ENCODE measurements around the gene PFKL. TPM values are rescaled to one million over a fixed set of nuclear protein-coding genes. Genes with fewer than 3 reads are reported as not detected.

The PFKL gene
- total RNA-seq, 1 donor from 2014 or later: 138 TPM

- H3K4me1 Mint-ChIP-seq (ENCODE audit: unreplicated experiment): peaks cover 4% of the 10 kb centered on the region
- peaks cover 3% of the 10 kb centered on the region for H3K27me3 Mint-ChIP-seq (ENCODE audit: unreplicated experiment)
- no peak overlapping the region for H3K27ac Mint-ChIP-seq (ENCODE audit: unreplicated experiment)
- no peaks in the 10 kb centered on the region for H3K9me3 Mint-ChIP-seq (ENCODE audit: unreplicated experiment)
- TF ChIP-seq CTCF (IDR thresholded peaks at IDR 0.05): no peak
- DNase-seq (ENCODE audit: extremely low spot score, unreplicated experiment): no peak
- no peak overlapping the region for H3K4me3 Mint-ChIP-seq (ENCODE audit: unreplicated experiment)
- H3K36me3 Mint-ChIP-seq (ENCODE audit: unreplicated experiment): no peaks in the 10 kb centered on the region
These were observed 11.4 kb upstream of the PFKL start for GRCh38 chr21:44288251-44289110.

- TF ChIP-seq CTCF (IDR thresholded peaks at IDR 0.05): no peak
- no peak for DNase-seq (ENCODE audit: extremely low spot score, unreplicated experiment)
- Mint-ChIP-seq H3K4me3 (ENCODE audit: unreplicated experiment) (no peak overlapping the region), H3K27me3 (ENCODE audit: unreplicated experiment) (peaks cover 3% of the 10 kb centered on the region), H3K27ac (ENCODE audit: unreplicated experiment) (no peak overlapping the region), H3K36me3 (ENCODE audit: unreplicated experiment) (no peaks in the 10 kb centered on the region), H3K4me1 (ENCODE audit: unreplicated experiment) (peaks cover 4% of the 10 kb centered on the region), H3K9me3 (ENCODE audit: unreplicated experiment) (no peaks in the 10 kb centered on the region)
These were observed 10.4 kb upstream of the PFKL start for GRCh38 chr21:44289381-44290010.

DNA sequence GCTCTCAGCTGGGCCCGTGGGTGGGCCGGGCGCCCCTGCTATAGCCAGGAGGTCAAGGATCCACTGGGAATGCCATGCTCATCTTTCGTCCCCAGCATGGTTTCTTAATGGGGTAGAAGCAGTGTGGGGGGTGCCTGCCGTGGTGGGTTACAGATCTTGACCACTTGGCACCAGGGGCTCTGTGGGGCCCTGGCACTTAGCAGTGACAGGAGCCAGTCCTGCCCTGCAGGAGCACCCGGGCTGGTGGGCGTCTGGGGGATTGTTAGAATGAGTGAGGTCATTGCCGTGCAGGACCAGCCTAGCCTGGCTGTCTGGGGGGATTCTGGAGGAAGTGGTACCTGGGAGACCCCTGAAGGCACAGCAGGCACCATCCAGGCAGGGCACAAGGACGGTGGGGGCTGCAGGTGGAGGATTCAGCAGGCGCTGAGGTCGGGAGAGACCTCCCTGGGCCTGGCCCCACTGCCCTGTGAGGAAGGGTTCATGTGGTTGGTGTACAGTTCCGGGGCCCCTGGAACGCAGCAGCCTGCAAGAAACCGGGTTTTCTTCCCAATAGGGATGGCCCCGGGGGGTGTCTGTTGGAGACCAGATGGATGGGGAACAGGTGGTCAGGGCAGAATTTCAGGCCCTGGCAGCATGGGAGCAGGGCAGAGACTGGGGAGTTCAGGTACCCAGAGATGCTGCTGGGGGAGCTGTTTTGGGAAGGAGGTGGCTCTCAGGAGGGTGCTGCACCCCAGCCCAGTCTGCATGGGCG lies 9.4 kb upstream of the PFKL start:
- Mint-ChIP-seq H3K9me3 (ENCODE audit: unreplicated experiment) (no peaks in the 10 kb centered on the region), H3K36me3 (ENCODE audit: unreplicated experiment) (no peaks in the 10 kb centered on the region), H3K27ac (ENCODE audit: unreplicated experiment) (no peak overlapping the region), H3K4me1 (ENCODE audit: unreplicated experiment) (peaks cover 14% of the 10 kb centered on the region), H3K27me3 (ENCODE audit: unreplicated experiment) (peaks cover 3% of the 10 kb centered on the region), H3K4me3 (ENCODE audit: unreplicated experiment) (no peak overlapping the region)
- no peak for TF ChIP-seq CTCF (IDR thresholded peaks at IDR 0.05)
- no peak for DNase-seq (ENCODE audit: extremely low spot score, unreplicated experiment)

DNA sequence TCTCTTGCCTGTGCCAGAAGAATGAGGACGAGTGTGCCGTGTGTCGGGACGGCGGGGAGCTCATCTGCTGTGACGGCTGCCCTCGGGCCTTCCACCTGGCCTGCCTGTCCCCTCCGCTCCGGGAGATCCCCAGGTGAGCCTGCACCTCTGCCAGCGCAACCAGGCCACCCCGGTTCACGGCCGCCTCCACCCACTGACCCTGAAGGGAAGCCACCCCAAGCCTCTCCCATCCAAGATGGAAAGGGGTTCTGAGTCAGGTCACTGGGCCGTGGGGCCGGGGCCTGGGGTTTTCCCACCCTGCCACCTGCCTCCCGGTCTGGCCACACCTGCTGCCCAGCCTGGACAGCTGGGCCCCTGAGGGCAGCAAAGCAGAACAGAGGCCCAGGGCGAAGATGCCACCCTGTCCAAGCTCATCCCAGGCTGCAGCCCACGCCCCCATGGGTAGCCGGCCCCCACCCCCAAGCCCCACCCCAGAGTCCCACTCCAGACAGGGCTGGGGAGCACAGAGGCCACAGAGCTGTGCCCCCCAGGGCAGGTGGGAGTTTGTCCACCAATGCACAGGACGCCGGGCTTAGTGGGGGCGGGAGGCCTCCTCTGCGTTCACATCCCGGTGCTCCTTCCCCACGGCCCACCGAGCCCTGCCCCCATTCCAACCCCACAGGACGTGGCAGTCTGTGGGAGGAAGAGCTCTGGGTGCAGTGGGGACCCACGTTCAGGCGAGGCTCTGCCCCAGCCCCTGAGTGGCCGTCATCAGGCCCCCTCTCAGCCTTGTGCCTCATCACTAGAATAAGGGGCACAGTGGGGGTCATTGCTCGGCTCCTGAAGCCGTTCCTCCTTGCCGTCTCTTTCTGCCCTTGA lies 8.5 kb upstream of the PFKL start:
- Mint-ChIP-seq H3K27me3 (ENCODE audit: unreplicated experiment) (peaks cover 3% of the 10 kb centered on the region), H3K4me3 (ENCODE audit: unreplicated experiment) (no peak overlapping the region), H3K9me3 (ENCODE audit: unreplicated experiment) (no peaks in the 10 kb centered on the region), H3K4me1 (ENCODE audit: unreplicated experiment) (peaks cover 14% of the 10 kb centered on the region), H3K27ac (ENCODE audit: unreplicated experiment) (no peak overlapping the region), H3K36me3 (ENCODE audit: unreplicated experiment) (no peaks in the 10 kb centered on the region)
- no peak for TF ChIP-seq CTCF (IDR thresholded peaks at IDR 0.05)
- DNase-seq (ENCODE audit: extremely low spot score, unreplicated experiment): no peak
